ENCODE data around the gene ABCA8. TPM values are rescaled to one million over a fixed set of nuclear protein-coding genes. Genes with fewer than 3 reads are reported as not detected.

ABCA8 gene
- polyA plus RNA-seq, 2 of the 4 experiments (the other 2 are of a cell fraction): 0.26 to 0.34 TPM

- FAIRE-seq (no peak), DNase-seq (ENCODE audit: low read depth in 1 of 2, low spot score in 1 of 2) (no peak), ATAC-seq (no peak)
- ChIA-PET POLR2A (no interaction called here), CTCF (no interaction called here)
- WGBS (ENCODE audit: missing lambda C conversion rate): 23% methylated on average over 3 of the region's 3 CpGs
- no peaks in the 10 kb centered on the region for H3K4me1 ChIP-seq
- no peak for TF ChIP-seq CEBPB (IDR thresholded peaks at IDR 0.05)
- TF ChIP-seq FOSB (CRISPR knock-in tag; IDR thresholded peaks at IDR 0.05): no peak
- TF ChIP-seq HOXB5 (CRISPR knock-in tag; IDR thresholded peaks at IDR 0.05): no peak
- TF ChIP-seq CHD2 (IDR thresholded peaks at IDR 0.05; ENCODE audit: low read length, partially characterized antibody): no peak
- no peak for TF ChIP-seq NFE2L2 (conservative IDR thresholded peaks at IDR 0.05; ENCODE audit: low read length)
- TF ChIP-seq ATOH8 (CRISPR knock-in tag; IDR thresholded peaks at IDR 0.05; ENCODE audit: low read depth): no peak
- TF ChIP-seq BHLHE40 (IDR thresholded peaks at IDR 0.05; ENCODE audit: low read depth, low read length): no peak
- TF ChIP-seq REST (IDR thresholded peaks at IDR 0.05): no peak
- TF ChIP-seq POLR2A (IDR thresholded peaks at IDR 0.05; ENCODE audit: low read length): no peak
- TF ChIP-seq FOSL2 (IDR thresholded peaks at IDR 0.05): no peak
- no peak for TF ChIP-seq FOSL2 (CRISPR knock-in tag; IDR thresholded peaks at IDR 0.05)
- TF ChIP-seq HMGXB4 (CRISPR knock-in tag; IDR thresholded peaks at IDR 0.05; ENCODE audit: borderline replicate concordance): no peak
- no peak for TF ChIP-seq PHF8 (IDR thresholded peaks at IDR 0.05; ENCODE audit: borderline replicate concordance, low read depth)
- TF ChIP-seq NR3C1 (IDR thresholded peaks at IDR 0.05): no peak
- no peak for TF ChIP-seq MAFK (IDR thresholded peaks at IDR 0.05; ENCODE audit: partially characterized antibody)
- no peak for TF ChIP-seq RAD21 (conservative IDR thresholded peaks at IDR 0.05 in 1 of 2, IDR thresholded peaks at IDR 0.05 in 1 of 2)
- TF ChIP-seq SMC3 (IDR thresholded peaks at IDR 0.05): no peak
- no peak for TF ChIP-seq MAX (IDR thresholded peaks at IDR 0.05)
- TF ChIP-seq HES2 (IDR thresholded peaks at IDR 0.05): no peak
- TF ChIP-seq TP53 (CRISPR knock-in tag; IDR thresholded peaks at IDR 0.05): no peak
- TF ChIP-seq FOXS1 (CRISPR knock-in tag; IDR thresholded peaks at IDR 0.05): no peak
- no peak overlapping the region for H3K27ac ChIP-seq
- no peak overlapping the region for H3K4me3 ChIP-seq
- H3K4me2 ChIP-seq: no peak overlapping the region
- H3K9me3 ChIP-seq: 0 out of 3 replicates have a peak, but pooled peaks cover 3% of the 10 kb centered on the region
Observed at GRCh38 chr17:68843522-68843921, 111.7 kb downstream of the ABCA8 start.

- ChIA-PET CTCF (interaction anchor here (1.7 kb wide), 1 partner anchor 10 kb away, joined by 4 read pairs; no protein-coding TSS in a partner anchor), POLR2A (no interaction called here)
- WGBS (ENCODE audit: missing lambda C conversion rate): 33% methylated on average over 4 of the region's 4 CpGs
- H3K4me1 ChIP-seq: no peaks in the 10 kb centered on the region
- H3K4me2 ChIP-seq: no peak overlapping the region
- H3K27ac ChIP-seq: no peak overlapping the region
- H3K4me3 ChIP-seq: no peak overlapping the region
- ATAC-seq (no peak), FAIRE-seq (no peak), DNase-seq (ENCODE audit: low read depth in 1 of 2, low spot score in 1 of 2) (no peak)
- H3K9me3 ChIP-seq: no peaks in the 10 kb centered on the region
- no peak for TF ChIP-seq CBX8 (IDR thresholded peaks at IDR 0.05)
- no peak for TF ChIP-seq EHF (CRISPR knock-in tag; IDR thresholded peaks at IDR 0.05)
- TF ChIP-seq TFCP2L1 (CRISPR knock-in tag; IDR thresholded peaks at IDR 0.05): no peak
- TF ChIP-seq USF2 (IDR thresholded peaks at IDR 0.05): no peak
- no peak for TF ChIP-seq POLR2AphosphoS2 (conservative IDR thresholded peaks at IDR 0.05; ENCODE audit: low read length)
- no peak for TF ChIP-seq KDM1A (IDR thresholded peaks at IDR 0.05; ENCODE audit: low read depth)
- no peak for TF ChIP-seq MAFK (IDR thresholded peaks at IDR 0.05; ENCODE audit: partially characterized antibody)
- TF ChIP-seq JUN (IDR thresholded peaks at IDR 0.05): no peak
- no peak for TF ChIP-seq CTCF (IDR thresholded peaks at IDR 0.05)
- TF ChIP-seq HOXB5 (CRISPR knock-in tag; IDR thresholded peaks at IDR 0.05): no peak
- TF ChIP-seq SREBF2 (IDR thresholded peaks at IDR 0.05): no peak
- no peak for TF ChIP-seq GATA3 (IDR thresholded peaks at IDR 0.05; ENCODE audit: borderline replicate concordance)
- no peak for TF ChIP-seq ZNF302 (CRISPR knock-in tag; IDR thresholded peaks at IDR 0.05)
- no peak for TF ChIP-seq ZC3H11A (IDR thresholded peaks at IDR 0.05)
Observed at GRCh38 chr17:68840073-68840472, 115.1 kb downstream of the ABCA8 start.
